ENCODE measurements around the gene SEC11C. TPM values are rescaled to one million over a fixed set of nuclear protein-coding genes. Genes with fewer than 3 reads are reported as not detected.
A peak's percentile ranks its signal among the peaks of the same experiment; 100 is the strongest.

The SEC11C gene
- total and polyA plus RNA-seq, 2 donors (not counting 1 experiment from before 2014, with no cell fraction given), result 12.5 to 16.3 TPM

DNA sequence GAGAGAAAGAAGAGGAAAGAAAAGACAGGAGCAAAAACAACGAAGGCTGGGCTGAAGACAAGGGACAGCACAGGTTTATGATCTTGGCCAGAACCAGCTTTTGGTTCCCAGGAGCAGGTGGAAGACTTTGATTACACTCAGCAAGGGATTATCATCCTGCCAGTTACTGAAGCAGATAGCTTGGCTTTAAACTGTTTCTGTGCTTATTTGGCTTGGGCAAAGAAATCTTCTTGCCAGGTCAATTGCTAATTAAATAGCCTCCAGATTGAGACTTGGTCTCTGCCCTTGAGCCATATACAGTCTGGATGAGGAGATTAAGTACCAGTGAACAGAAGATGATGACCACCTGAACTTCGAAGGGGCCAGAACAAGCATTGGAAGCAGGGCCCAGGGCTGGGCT, 58.0 kb downstream of the SEC11C start:
- H3K36me3 ChIP-seq (ENCODE audit: control insufficient read depth, insufficient read depth, low read length), result no peaks in the 10 kb centered on the region

DNA sequence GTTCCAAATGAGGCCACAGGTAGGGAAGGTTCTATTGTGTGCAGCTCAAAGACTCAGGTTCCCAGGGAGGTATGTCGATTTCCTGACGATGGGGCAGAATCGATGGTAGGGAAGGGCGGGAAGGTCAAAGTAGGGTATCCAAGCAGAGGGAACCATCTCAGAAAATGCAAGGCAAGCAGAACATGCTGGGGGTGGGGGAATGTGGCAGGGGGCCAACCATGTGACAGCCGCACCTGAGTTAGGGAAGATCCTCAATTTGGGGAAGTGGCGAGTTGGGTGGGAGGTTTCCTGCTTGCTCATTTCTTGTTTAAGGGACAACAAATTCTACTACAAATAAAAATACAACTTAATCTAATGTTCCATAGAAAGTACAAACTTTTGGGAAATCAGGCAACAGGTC, 58.5 kb downstream of the SEC11C start:
- no peak overlapping the region for H2AFZ ChIP-seq (ENCODE audit: low read length)
- no peak overlapping the region for H3K27ac ChIP-seq (ENCODE audit: insufficient read depth, low read length)
- no peak overlapping the region for H3K4me2 ChIP-seq (ENCODE audit: extremely low read depth, insufficient read depth, low read length)
- no peak overlapping the region for H3K9ac ChIP-seq (ENCODE audit: insufficient read depth, low read length)
- no peaks in the 10 kb centered on the region for H4K20me1 ChIP-seq (ENCODE audit: control insufficient read depth, extremely low read depth, insufficient read depth, low read length)
- H3K27me3 ChIP-seq (ENCODE audit: control insufficient read depth, insufficient read depth, low read length), result peaks cover 18% of the 10 kb centered on the region
- no peaks in the 10 kb centered on the region for H3K36me3 ChIP-seq (ENCODE audit: control insufficient read depth, insufficient read depth, low read length)
- no peak for TF ChIP-seq EZH2 (IDR thresholded peaks at IDR 0.05; ENCODE audit: low read length, missing control alignments)
- TF ChIP-seq, protein P1, sequence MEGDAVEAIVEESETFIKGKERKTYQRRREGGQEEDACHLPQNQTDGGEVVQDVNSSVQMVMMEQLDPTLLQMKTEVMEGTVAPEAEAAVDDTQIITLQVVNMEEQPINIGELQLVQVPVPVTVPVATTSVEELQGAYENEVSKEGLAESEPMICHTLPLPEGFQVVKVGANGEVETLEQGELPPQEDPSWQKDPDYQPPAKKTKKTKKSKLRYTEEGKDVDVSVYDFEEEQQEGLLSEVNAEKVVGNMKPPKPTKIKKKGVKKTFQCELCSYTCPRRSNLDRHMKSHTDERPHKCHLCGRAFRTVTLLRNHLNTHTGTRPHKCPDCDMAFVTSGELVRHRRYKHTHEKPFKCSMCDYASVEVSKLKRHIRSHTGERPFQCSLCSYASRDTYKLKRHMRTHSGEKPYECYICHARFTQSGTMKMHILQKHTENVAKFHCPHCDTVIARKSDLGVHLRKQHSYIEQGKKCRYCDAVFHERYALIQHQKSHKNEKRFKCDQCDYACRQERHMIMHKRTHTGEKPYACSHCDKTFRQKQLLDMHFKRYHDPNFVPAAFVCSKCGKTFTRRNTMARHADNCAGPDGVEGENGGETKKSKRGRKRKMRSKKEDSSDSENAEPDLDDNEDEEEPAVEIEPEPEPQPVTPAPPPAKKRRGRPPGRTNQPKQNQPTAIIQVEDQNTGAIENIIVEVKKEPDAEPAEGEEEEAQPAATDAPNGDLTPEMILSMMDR (conservative IDR thresholded peaks at IDR 0.05 in 1 of 2, IDR thresholded peaks at IDR 0.05 in 1 of 2; ENCODE audit: low read depth in 1 of 2, low read length in 2 of 2), result no peak
- no peaks in the 10 kb centered on the region for H3K79me2 ChIP-seq (ENCODE audit: control insufficient read depth, insufficient read depth, low read length)
- DNase-seq (ENCODE audit: low read depth in 2 of 2), result no peak
- no peaks in the 10 kb centered on the region for H3K4me1 ChIP-seq (ENCODE audit: control insufficient read depth, extremely low read depth, insufficient read depth, low read length)
- H3K4me3 ChIP-seq (replicated peaks in 1 of 4; ENCODE audit: control extremely low read depth in 1 of 4, insufficient read depth in 1 of 4, low read depth in 3 of 4, low read length in 4 of 4), result no peak overlapping the region
- no peaks in the 10 kb centered on the region for H3K9me3 ChIP-seq (ENCODE audit: control insufficient read depth, insufficient read depth, low read depth, low read length)

More for the DNA sequence above, 58.0 kb downstream of the SEC11C start:
- Histone ChIP-seq H3K4me3 (replicated peaks in 1 of 4; ENCODE audit: control extremely low read depth in 1 of 4, insufficient read depth in 1 of 4, low read depth in 3 of 4, low read length in 4 of 4) (no peak overlapping the region), H3K79me2 (ENCODE audit: control insufficient read depth, insufficient read depth, low read length) (no peaks in the 10 kb centered on the region), H2AFZ (ENCODE audit: low read length) (no peak overlapping the region), H3K27me3 (ENCODE audit: control insufficient read depth, insufficient read depth, low read length) (peaks cover 16% of the 10 kb centered on the region), H3K4me1 (ENCODE audit: control insufficient read depth, extremely low read depth, insufficient read depth, low read length) (no peaks in the 10 kb centered on the region), H3K9me3 (ENCODE audit: control insufficient read depth, insufficient read depth, low read depth, low read length) (no peaks in the 10 kb centered on the region), H4K20me1 (ENCODE audit: control insufficient read depth, extremely low read depth, insufficient read depth, low read length) (no peaks in the 10 kb centered on the region), H3K9ac (ENCODE audit: insufficient read depth, low read length) (no peak overlapping the region), H3K27ac (ENCODE audit: insufficient read depth, low read length) (no peak overlapping the region), H3K4me2 (ENCODE audit: extremely low read depth, insufficient read depth, low read length) (no peak overlapping the region)
- DNase-seq (ENCODE audit: low read depth in 2 of 2), result no peak
- TF ChIP-seq EZH2 (IDR thresholded peaks at IDR 0.05; ENCODE audit: low read length, missing control alignments), result no peak
- TF ChIP-seq, protein P1 (conservative IDR thresholded peaks at IDR 0.05 in 1 of 2, IDR thresholded peaks at IDR 0.05 in 1 of 2; ENCODE audit: low read depth in 1 of 2, low read length in 2 of 2), result no peak

DNA sequence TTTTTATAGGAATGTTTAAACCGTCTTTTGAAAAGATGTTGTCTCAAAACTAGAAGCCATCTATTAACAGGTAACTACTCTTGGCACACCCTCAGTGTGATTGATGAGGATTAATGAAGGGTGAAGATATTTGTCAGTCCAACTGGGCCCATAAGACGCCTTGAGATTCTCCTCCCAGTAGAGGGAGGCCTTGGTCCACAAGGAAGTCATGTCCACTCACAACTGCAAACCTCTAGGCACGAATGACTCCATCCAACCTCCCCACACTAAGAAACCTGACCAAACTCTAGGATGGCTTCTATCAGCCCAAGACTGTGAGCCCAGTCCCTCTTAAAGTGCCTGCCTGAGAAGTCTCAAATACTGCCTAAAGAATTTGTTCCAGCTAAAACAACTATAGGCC, 61.1 kb downstream of the SEC11C start:
- TF ChIP-seq, protein P1 (conservative IDR thresholded peaks at IDR 0.05 in 1 of 2, IDR thresholded peaks at IDR 0.05 in 1 of 2; ENCODE audit: low read depth in 1 of 2, low read length in 2 of 2), result peak in 1 of 2 donors; percentile 9
- TF ChIP-seq EZH2 (IDR thresholded peaks at IDR 0.05; ENCODE audit: low read length, missing control alignments), result no peak
- no peak overlapping the region for H3K4me2 ChIP-seq (ENCODE audit: extremely low read depth, insufficient read depth, low read length)
- no peak overlapping the region for H2AFZ ChIP-seq (ENCODE audit: low read length)
- H3K27ac ChIP-seq (ENCODE audit: insufficient read depth, low read length), result no peak overlapping the region
- H3K27me3 ChIP-seq (ENCODE audit: control insufficient read depth, insufficient read depth, low read length), result peaks cover 18% of the 10 kb centered on the region
- H4K20me1 ChIP-seq (ENCODE audit: control insufficient read depth, extremely low read depth, insufficient read depth, low read length), result no peaks in the 10 kb centered on the region
- no peak for DNase-seq (ENCODE audit: low read depth in 2 of 2)
- H3K9me3 ChIP-seq (ENCODE audit: control insufficient read depth, insufficient read depth, low read depth, low read length), result no peaks in the 10 kb centered on the region
- no peaks in the 10 kb centered on the region for H3K79me2 ChIP-seq (ENCODE audit: control insufficient read depth, insufficient read depth, low read length)
- no peaks in the 10 kb centered on the region for H3K4me1 ChIP-seq (ENCODE audit: control insufficient read depth, extremely low read depth, insufficient read depth, low read length)
- H3K36me3 ChIP-seq (ENCODE audit: control insufficient read depth, insufficient read depth, low read length), result no peaks in the 10 kb centered on the region
- no peak overlapping the region for H3K9ac ChIP-seq (ENCODE audit: insufficient read depth, low read length)
- no peak overlapping the region for H3K4me3 ChIP-seq (replicated peaks in 1 of 4; ENCODE audit: control extremely low read depth in 1 of 4, insufficient read depth in 1 of 4, low read depth in 3 of 4, low read length in 4 of 4)
